ENCODE results near the gene DRC1.

The DRC1 gene

GRCh38 chr2:26495705-26496297 lies 94.1 kb downstream of the DRC1 start:
- Mint-ChIP-seq H3K36me3 (no peaks in the 10 kb centered on the region), H3K4me1 (no peaks in the 10 kb centered on the region), H3K4me3 (no peak overlapping the region), H3K9me3 (no peaks in the 10 kb centered on the region), H3K27ac (no peak overlapping the region), H3K27me3 (peaks cover 2% of the 10 kb centered on the region)

- Mint-ChIP-seq H3K27me3 (peaks cover 2% of the 10 kb centered on the region), H3K27ac (no peak overlapping the region), H3K4me3 (no peak overlapping the region), H3K9me3 (no peaks in the 10 kb centered on the region), H3K4me1 (peaks cover 7% of the 10 kb centered on the region), H3K36me3 (no peaks in the 10 kb centered on the region)
Observed at GRCh38 chr2:26500406-26500805, 98.7 kb downstream of the DRC1 start.

- H3K27me3 Mint-ChIP-seq, result no peaks in the 10 kb centered on the region
- no peaks in the 10 kb centered on the region for H3K36me3 Mint-ChIP-seq
- H3K4me1 Mint-ChIP-seq, result peaks cover 7% of the 10 kb centered on the region
- peak overlapping the region; percentile 56 for H3K27ac Mint-ChIP-seq
- peak overlapping the region; percentile 77 for H3K4me3 Mint-ChIP-seq
- H3K9me3 Mint-ChIP-seq, result no peaks in the 10 kb centered on the region
Observed at GRCh38 chr2:26503231-26503880, 101.6 kb downstream of the DRC1 start.

GRCh38 chr2:26504002-26504401 lies 102.3 kb downstream of the DRC1 start:
- Mint-ChIP-seq H3K36me3 (no peaks in the 10 kb centered on the region), H3K9me3 (no peaks in the 10 kb centered on the region), H3K27ac (peak overlapping the region; percentile 23), H3K4me1 (peaks cover 7% of the 10 kb centered on the region), H3K27me3 (no peaks in the 10 kb centered on the region), H3K4me3 (peak overlapping the region; percentile 77)

GRCh38 chr2:26506279-26506678 lies 104.6 kb downstream of the DRC1 start:
- Mint-ChIP-seq H3K27ac (no peak overlapping the region), H3K36me3 (no peaks in the 10 kb centered on the region), H3K4me1 (peaks cover 7% of the 10 kb centered on the region), H3K9me3 (no peaks in the 10 kb centered on the region), H3K27me3 (no peaks in the 10 kb centered on the region), H3K4me3 (no peak overlapping the region)
